HG03196 (cell line): ENCODE data around the gene COMP.
"Not testable (repeated sequence)": the region's sequence is repeated elsewhere in the genome, so short reads cannot be mapped to it uniquely, and the experiment has no call there.

Experiments
- ATAC-seq: cut with Tn5 transposase; IDR thresholded peaks from one replicate; pipeline ENCODE4 v1.9.1; 2021; ENCODE audit not compliant: unreplicated experiment

The COMP gene

DNA sequence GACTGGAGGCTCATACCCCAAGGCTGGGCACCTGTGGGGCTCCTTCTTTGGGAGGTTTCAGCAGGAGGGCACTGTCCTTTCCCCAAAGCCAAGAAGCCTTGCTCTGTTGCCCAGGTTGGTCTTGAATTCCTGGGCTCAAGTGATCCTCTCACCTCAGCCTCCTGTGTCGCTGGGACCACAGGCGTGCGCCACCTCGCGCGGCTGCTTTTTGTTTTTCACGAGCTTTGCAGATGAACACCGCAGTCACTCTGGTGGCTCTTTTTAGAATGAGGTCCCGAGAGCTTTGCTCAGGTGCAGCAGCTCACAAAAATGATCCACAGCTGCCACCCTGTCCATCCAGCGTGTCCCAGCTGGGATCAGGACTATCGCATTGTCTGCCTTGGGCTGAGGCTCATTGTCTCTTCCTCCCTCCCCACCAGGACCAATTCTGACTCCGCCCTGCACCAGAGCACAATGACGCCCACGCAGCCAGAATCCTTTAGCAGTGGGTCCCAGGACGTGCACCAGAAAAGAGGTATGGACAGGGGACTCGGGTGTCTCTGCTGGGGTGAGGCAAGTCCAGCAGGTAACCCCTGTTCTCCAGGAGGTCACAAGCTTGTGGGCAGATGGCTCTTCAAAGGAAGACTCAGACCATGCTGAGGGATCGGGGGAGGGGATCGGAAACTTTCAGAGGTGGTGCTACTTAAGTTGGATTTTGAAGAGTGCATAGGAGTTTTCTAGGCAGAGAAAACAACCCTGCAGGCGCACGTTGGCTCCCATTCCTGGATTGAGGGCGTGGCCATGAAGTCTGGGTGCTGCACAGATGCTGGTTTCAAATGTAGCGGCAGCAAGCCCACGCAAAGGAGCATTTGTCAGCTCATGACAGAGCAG, 41.5 kb downstream of the COMP start:
- no peak for ATAC-seq

DNA sequence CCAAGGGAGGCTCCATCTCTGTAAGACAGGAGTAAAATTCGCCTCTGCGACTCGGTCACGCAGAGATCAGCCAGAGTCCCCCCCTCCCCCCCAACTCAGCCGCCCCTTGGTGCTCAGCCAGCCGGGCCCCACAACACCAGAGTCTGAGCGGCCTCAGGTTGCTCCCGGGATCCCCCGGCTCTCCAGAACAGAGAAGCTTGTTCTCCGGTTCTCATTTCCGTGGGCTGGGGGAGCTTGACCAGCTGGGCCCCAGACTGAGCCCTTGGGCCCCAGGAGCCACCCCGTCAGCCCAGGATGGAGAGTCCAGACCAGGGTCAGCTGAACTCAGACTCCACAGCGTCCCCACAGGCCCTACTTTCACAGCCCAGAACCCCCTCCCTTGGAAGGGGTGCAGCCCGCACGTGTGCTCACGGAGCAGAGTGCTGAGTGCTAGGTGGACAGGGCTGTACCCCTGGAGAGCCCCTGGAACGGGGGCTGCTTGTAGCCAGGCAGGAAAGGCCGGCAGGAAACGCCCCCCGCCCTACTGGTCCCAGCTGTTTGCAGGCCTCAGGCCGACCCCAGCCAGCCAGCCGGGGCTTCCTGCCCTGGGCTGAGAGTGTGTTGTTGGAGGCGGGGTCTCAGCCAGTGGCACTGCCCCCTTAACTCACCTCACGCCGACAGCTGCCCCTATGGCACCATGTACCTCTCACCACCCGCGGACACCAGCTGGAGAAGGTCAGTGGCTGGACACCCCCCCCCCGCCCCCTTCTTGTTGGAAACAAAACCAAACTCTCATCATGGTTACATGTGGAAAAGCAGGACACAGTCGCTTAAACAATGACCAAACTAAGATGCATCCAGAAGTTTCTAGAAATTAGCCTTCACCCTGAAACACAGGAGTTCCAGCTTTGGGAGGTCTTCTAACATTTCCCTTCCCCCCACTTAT, 44.4 kb downstream of the COMP start:
- ATAC-seq: no peak

DNA sequence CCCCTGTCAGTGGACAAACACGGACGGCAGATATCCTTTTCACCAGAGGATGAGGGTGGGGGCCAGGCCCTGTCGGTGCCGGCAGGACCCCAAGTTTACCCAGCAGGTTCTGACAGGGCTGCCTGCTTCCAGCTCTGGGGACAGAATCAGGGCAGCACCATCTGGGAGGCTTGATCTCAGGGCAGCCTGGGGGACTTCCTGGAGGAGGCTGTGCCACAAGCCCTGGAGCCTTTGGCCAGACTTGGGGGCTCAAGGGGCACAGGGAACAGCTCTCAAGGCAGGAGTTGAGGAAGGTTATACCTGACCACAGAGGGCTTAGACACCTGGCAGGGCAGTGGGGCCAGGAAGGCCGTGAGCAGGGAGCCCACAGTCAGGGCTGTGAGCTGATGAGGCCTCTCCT, 45.2 kb downstream of the COMP start:
- no peak for ATAC-seq

DNA sequence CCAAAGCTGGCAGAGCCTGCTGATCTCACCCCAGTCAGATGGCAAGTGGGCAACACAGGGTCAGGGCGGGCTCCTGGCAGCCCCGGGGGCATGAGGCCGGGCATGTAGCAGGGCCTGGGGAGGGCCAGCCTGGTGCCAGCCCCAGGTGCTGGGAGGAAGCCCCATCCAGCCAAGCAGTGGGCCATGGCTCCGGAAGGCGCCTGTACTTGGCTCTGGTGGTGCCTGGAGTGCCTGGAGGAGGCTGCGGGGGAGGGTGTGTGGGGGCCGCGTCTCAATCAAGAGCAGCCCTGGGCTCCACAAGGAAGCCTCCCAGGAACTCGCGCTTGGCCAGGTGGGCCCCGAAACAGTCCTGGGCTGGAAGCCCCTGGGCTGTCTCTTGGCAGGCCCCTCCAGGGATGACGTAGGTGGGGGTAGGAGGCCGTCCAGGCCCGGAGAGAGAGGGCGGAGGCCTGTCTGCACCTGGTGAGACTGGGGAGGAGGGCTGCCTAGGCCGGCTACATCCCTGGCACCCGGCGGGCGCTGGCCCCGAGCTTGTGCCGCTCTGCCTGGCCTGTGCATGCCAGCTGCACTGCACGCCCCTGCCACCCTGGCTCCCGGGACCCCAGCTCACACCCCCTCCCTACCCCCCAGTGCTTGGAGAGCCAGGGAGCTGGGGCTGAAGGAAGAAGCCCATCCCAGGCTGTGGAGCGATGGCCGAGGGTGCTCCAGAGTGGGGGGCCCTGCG, 45.9 kb downstream of the COMP start:
- ATAC-seq: no peak

DNA sequence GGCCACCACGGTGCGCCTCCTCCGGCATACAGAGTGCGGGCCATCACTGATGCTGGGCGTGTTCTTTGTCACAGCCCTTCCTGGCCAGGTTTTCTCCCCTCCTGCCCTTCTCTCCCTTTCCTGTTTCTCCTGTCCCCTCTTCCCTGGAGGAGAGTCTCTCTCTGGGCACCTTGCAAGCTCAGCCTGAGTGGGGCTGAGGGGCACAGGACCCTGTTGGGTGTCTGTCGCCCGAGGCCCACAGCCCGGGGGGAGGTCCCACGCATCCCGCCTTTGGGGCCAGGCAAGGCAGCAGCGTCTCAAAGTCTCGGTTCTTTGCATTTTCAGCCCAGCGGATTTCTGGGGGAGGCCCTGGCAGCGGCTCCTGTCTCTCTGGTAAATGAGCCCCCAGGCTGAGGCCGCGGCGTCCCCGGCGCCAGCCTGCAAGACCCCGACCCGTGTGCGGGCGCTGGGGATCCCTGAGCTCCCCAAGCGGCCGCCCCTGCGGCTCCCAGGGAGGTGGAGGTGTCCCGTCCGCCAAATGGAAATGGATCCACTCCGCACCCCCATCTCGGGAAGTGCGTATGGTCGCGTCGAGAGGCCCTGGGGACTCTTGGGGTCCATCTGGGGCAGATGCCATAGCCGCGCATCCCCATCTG, 47.2 kb downstream of the COMP start:
- no peak for ATAC-seq

DNA sequence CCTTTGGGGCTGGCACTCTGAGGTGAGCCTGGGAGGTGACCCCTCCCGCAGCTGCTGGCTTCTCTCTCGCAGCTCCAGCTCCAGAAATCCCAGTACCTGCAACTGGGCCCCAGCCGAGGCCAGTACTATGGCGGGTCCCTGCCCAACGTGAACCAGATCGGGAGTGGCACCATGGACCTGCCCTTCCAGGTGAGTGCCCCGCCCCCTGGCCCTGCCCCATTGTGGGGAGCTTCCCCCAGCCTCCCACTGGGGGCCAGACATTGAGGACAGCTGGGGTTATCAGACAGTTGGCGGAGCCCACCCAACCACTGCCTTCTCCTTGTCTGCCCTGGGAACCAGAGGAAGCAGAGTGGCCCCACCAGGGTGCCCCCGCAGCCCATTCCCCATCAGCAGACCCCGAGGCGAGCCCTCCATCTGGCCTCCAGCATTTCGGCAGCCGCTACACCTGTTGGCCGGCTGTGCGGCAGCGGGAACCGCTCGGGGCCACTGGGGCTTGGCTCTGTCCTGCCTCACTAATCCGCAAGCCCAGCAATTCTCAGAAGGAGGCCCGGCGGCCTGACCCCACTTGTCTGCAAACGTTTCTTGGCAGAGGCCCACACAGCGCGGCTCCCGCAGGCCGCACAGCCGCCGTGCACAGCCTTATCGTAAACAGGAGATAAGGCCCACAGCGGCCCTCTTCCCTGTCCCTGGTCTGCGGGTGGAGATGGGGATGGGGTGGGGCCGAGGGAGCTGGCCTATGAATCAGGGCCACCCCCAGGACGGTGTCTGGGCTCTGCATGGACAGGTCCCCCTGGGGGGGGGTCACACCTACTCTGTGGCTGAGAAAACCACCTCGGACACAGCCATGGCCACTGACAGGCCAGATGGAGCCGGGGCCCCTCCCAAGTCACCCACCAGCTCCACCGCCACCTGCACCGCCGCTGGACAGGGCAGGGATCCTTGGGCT, 48.0 kb downstream of the COMP start:
- no peak for ATAC-seq

DNA sequence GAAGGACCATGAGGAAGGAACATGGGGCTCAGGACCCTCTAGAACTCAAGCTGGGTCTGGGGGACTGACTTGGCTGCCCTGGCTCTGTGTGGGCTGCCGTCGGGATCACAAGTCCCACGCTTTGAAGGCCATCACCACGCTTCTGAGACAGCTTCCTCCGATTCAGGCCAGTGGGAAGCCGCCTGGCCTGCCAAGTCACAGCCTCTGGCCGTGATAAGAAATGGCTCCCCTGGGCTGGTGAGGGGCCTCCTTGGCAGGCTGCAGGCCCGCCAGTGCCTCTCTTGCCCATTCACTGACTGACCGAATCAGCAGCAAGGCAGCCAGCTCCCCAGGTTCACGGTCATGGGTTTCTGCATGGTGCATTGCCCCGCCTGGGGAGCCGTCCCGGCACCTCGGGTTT, 48.8 kb downstream of the COMP start:
- ATAC-seq: no peak

DNA sequence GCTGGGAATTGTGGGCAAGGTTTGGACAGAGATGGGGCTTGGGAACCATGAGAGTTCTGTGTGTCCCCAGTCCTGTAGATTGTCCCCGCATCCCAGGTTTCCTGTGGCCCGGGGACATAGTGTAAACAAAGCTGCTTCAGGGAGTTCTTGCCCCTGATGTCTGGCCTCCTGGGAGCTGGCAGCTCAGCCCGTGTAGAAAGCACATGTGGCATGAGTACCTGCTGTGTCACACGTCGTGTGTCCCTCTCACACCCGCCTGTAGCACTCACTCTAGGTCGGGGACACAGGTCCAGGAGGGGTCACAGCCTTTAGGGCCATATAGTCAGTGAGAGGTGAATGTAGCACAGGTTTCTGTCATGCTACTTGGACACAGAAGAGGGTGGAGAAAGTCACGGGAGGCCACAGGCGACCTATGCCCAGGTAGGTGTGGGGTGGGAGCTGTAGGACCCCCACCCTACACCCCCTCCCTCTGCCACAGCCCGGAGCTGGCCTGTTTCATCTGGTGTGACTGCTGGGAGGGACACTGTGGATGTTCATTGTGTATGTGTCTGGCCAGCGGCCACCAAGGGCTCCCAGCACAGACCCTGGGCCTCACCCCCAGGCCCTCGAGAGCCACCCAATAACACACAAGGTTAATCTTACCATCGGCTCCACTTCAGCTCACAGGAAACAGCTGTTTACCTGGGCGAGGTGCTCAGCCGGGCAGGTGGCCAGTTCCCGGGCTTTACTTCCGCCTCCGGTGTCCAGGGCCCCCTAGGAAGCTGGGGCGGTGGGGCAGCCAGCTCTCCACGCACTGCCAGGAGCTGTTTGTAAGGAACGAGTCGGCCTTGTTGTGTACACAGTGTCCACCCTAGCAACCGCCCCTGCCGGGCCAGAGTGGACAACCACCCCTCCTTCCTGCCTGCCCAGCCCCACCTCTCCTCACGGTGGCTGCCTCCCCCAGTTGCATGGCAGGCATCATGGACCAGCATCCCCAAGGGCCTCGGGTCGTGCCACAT, 49.7 kb downstream of the COMP start:
- no peak for ATAC-seq

DNA sequence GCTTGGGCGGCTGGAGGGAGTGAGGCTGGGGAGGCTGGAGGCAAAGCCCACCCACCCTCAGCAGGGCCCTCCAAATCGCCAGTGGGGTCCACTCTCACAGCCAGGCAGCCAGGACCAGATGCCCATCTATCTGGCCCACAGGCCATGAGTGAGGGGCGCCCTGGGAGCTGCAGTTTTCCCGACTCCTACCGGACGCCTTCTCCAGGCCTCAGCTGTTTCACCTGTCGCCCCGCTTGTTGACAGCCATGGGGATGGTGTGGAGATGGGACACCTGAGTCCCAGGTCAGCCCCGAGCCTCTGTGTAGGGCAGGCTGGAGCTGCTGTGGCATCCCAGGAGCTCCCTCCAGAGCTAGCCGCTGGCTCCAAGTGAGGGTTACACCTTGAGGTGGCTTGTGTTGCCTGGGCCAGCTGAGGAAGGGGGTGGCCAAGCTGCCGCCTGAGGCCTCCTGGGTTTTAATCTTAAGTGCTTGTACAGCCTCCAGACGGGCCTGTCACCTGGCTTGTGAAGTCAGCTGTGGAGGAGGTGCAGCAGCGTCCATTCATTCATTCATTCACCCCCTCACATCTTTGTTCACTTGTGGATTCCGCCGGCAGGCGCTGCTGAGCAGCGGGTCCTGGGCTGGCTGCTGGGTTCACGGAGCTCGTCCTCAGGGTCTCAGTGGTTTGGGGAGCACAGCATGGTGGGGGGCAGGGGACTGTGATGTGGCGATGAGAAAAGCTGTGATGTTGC, 52.0 kb downstream of the COMP start:
- no peak for ATAC-seq

DNA sequence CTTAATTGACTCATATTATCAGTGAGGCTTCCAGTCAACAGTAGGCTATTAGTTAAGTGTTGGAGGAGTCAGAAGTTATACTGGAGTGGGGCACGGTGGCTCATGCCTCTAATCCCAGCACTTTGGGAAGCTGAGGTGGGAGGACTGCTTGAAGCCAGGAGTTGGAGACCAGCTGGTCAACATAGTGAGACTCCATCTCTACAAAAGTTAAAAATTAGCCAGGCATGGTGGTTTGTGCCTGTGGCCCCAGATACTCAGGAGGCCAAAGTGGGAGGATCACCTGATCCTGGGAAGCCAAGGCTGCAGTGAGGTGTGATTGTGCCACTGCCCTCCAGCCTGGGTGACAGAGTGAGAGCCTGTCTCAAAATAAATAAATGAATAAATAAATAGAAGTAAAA, 53.2 kb downstream of the COMP start:
- ATAC-seq: no peak

DNA sequence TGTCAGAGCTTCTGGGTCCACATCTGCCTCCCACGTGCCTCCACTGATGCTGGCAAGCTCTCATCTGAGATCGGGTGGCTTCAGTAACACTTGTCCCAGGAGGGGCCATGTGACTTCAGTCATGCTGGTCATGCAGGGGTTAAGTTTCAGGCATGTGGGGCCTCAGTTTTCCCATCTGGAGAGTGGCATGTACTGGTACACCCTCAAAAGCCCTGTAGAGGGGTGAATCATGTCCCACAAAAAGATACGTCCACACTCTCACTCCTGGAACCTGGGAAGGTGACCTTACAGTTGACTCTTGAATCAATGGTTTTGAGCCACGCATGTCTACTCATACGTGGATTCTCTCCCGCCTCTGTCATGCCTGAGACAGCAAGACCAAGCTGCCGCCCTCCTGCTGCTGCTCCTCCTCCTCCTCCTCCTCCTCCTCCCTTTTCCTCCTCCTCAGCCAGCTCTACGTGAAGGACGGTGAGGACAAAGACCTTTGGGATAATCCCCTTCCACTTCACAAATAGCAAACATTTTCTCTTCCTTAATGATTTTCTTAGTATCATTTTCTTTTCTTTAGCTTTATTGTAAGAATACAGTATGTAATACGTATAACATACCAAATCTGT, 53.7 kb downstream of the COMP start:
- ATAC-seq: no peak

DNA sequence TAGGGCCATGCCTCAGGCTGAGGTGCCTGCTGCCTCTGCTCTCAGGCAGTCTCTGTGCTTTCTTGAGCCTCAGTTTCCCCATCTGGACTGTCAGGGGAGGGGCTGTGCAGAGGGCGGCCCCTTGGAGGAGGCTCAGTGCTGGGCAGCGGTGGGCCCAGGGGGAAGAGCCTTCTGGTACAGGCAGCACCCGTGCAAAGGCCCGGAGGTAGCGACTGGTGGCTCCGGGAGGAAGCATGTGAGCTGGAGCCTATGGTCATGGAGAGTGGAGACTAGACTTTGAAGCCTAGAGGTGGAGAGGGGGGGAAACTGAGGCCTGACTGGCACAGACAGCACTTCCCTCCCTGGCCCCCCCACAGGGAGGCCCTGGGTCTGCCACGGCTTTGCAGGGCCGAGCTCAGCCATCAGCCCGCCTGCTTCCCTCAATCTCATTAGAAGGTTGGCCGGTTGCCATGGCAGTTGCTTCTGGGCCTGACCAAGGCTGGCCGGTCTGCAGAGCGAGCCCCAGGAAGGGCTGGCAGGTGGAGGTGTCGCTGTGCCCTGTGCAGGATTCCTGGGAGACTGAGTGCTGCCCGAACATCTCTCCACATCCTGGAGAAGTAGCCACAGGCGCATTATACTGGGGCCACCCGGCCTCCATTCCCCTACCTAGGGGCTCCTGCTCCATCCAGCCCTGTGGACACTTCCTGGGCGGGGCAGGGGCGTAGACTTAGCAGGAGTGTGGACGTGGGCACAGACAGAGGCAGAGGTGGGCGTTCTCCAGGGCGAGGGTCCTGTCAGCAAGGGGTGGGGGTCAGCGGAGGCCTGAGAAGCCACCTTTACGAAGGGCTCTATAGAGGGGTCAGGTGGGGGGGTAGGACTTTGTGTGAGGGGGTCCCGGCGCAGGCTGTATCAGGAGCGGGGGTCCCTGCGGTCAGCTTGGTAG, 54.4 kb downstream of the COMP start:
- no peak for ATAC-seq

DNA sequence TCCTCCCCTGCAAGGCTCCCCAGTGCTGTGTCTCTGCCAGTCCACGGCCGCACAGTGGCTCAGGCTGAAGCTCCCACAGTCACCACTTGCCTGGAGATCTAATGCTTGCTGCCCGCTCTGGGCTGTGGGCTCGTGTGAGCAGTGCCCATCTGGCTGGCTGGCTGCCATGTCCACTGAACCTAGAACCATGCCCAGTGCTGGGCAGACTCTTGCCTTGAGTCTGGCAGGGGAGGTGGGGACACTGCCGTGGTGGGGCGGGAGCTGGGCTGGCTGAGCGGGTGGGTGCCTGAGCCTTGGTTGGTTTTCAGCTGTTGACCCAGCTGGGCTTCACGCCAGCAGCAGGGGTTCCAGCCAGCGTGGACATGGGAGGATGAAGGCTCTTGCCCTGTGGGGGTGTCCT, 55.4 kb downstream of the COMP start:
- no peak for ATAC-seq

DNA sequence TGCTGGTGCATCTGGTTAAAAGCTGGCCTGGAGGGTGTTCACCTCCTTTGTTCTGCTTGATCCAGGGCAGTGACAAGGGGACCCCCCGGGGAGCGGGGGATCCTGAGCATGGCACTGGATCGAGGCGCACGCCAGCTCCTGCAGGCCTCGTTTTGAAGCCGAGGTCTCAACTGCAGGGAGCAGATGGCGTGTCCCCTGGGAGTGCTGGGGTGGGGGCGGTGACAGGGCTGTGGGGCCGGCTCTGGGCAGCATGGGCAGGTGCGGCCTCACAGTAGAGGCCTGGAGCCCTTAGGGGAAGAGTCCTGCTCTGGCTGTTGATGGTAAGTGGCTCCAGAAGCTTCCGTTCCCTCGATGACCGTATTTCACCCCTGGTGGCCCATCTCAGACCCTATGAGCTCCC, 55.8 kb downstream of the COMP start:
- no peak for ATAC-seq

DNA sequence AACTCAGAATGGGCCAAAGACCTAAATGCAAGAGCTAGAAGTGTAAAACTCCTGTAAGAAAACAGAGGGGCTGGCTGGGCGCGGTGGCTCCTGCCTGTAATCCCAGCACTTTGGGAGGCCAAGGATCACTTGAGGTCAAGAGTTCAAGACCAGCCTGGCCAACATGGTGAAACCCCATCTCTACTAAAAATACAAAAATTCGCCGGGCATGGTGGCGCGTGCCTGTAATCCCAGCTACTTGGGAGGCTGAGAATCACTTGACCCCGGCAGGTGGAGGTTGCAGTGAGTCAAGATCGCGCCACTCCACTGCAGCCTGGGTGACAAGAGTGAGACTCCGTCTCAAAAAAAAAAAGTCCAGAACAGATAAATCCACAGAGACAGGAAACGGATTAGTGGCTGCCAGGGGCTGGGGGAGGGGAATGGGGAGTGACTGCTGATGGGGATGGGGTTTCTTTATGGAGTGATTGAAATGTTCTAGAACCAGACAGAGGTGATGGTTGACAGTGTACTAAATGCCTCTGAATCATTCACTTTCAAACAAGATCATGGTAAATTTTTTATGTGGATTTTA, 57.3 kb downstream of the COMP start:
- not testable (repeated sequence) for ATAC-seq

DNA sequence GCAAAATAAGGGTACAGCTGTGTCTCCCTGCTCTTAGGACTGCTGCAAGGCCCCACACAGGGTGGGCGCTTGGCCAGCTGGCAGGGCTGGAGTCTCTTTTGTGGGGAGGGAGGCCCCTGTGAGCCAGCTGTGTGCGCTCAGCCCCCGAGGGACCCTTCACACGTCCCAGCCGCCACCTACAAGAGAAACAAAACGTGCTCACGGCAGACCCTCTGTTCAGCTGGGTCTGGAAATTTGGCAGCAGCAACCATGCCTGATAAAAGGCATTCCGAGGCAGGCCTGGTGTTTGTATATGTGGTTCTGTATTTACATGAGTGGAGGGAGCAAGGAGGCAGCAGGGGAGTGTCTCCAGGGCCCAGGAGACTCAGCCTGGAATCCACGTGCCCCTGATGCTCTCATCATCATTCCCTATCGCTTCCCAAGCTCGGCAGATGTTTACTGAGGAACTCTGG, 57.9 kb downstream of the COMP start:
- no peak for ATAC-seq
